HG03354 (cell line): Measurements from ENCODE around the gene GSK3A.

Source experiments
- ATAC-seq: cut with Tn5 transposase; IDR thresholded peaks from one replicate; pipeline ENCODE4 v1.9.1; 2021; ENCODE audit warnings: mild to moderate bottlenecking; ENCODE audit not compliant: unreplicated experiment, poor library complexity, severe bottlenecking

The GSK3A gene

GRCh38 chr19:42233678-42234292, 8.6 kb downstream of the GSK3A start:
- ATAC-seq: no peak

GRCh38 chr19:42233106-42233505, 9.3 kb downstream of the GSK3A start:
- no peak for ATAC-seq

DNA sequence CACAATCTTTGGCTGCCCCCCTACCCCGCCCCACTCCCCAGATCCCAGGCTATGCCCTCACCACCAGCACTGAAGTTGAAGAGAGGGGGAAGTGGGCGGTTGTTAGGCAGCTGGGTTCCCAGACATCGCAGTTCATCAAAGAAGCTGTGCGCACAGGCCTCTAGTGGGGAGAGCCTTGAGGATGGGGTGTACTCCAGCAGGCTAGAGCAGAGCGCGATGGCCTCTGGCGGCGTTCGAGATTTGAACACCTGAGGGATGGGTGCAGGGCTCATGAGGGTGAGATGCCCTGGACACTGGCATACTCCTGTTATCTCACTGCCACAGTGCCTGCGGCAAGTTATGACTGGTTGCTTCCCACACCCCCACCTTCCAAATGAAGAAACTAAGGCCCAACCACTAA, 10.0 kb downstream of the GSK3A start:
- ATAC-seq: no peak

DNA sequence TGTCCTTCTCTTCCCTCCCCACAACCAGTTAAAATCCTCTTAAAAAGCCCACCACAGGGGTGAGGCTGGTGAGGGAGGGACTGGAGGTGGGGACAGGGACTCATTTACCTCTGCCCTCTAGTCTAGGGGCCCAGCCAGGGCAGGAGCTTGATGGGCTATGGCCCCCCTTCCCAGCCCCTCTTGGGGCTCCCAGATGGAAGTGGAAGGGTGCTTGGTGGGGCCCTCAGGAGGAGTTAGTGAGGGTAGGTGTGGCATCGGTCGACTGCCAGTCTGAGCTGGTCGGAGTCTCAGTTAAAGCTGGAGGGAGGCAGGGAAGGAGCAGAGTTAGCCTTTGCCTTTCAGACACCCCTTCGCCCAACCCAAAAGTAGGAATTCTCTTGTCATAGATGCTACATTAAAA, 11.8 kb downstream of the GSK3A start:
- ATAC-seq: no peak

DNA sequence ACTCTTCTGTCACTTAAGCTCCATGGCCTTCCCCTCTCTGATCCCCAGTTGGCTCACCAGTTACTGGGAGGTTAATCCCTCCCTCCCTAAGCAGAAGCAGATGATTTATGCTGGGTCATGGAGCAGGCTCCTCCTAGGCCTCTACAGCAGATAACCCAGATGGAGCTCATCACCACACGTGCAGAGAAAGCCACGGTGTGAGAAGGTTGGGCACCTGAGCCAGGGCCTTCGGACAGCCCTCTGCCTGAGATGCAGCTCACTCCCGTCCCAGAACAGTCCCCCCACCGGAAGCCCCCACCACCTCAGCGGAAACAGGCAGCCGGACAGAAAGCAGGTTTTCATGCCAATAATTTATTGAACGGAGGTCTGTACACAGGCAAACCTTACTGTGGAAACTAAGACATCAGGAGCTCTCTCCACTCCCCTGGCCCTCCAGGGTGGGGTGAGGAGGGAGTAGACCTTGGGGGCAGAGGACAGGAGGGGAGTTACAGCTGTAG, 12.5 kb downstream of the GSK3A start:
- ATAC-seq: no peak

DNA sequence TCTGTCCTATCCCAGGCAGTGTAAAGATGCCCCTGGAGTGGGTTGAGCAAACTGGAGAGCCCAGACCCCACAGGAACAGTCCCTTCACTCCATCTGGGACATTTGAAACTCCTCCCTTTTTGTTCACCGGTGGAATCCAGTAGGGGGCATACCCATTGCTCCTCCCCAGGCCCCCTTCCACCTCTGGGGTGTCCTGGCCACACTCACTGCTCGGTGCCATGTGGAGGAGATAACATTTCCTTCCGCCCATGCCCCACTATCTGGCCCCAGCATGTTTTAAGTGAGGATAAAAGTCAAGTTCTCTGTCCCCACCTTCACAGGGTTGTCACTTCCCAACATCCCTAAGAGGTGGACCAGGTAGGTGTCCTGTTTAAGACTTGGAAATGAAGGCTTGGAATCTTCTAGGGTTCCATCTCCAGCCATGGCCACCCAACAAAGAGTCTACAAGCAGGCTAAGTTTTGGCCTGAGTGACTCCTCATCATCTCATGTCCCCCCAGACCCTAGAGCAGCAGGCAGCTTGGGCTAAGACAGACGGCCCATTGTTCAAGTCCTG, 13.0 kb downstream of the GSK3A start:
- ATAC-seq: no peak

DNA sequence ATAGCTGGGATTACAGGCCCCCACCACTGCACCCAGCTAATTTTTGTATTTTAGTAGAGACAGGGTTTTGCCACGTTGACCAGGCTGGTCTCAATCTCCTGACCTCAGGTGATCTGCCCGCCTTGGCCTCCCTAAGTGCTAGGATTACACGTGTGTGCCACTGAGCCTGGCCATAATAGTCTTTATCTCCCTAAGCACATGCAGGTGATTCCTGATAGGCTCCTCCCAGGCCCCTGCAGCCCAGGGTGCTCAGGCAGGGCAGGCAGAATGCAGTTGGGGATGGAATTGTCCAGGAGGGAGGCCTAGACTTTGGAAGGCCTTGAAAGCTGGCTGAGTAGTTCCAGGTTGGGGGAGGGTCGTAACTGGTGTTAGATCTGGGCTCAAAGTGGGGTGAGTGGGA, 13.8 kb downstream of the GSK3A start:
- no peak for ATAC-seq

GRCh38 chr19:42226886-42227285, 15.5 kb downstream of the GSK3A start:
- ATAC-seq: no peak

DNA sequence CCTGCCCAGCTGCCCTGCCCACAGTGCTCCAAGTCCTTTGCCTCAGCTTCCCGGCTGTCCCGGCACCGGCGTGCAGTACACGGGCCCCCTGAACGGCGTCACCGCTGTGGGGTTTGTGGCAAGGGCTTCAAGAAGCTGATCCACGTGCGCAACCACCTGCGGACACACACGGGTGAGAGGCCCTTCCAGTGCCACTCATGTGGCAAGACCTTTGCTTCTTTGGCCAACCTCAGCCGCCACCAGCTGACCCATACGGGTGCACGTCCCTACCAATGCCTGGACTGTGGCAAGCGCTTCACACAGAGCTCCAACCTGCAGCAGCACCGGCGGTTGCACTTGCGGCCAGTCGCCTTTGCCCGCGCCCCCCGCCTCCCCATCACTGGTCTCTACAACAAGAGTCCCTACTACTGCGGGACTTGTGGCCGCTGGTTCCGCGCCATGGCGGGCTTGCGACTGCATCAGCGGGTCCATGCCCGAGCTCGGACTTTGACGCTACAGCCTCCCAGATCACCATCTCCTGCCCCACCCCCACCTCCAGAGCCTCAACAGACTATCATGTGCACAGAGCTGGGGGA, 16.6 kb downstream of the GSK3A start:
- no peak for ATAC-seq

GRCh38 chr19:42224940-42225717, 17.3 kb downstream of the GSK3A start:
- ATAC-seq: no peak

- no peak for ATAC-seq
These were observed 21.7 kb downstream of the GSK3A start for GRCh38 chr19:42220751-42221097.

GRCh38 chr19:42219812-42220750, 22.3 kb downstream of the GSK3A start, which contains the start of gene ZNF526:
Gene ZNF526 (plus strand): TSS chr19:42220312. CDS start chr19:42224404, 4,092 bp downstream.
- peak; percentile 78 for ATAC-seq

DNA sequence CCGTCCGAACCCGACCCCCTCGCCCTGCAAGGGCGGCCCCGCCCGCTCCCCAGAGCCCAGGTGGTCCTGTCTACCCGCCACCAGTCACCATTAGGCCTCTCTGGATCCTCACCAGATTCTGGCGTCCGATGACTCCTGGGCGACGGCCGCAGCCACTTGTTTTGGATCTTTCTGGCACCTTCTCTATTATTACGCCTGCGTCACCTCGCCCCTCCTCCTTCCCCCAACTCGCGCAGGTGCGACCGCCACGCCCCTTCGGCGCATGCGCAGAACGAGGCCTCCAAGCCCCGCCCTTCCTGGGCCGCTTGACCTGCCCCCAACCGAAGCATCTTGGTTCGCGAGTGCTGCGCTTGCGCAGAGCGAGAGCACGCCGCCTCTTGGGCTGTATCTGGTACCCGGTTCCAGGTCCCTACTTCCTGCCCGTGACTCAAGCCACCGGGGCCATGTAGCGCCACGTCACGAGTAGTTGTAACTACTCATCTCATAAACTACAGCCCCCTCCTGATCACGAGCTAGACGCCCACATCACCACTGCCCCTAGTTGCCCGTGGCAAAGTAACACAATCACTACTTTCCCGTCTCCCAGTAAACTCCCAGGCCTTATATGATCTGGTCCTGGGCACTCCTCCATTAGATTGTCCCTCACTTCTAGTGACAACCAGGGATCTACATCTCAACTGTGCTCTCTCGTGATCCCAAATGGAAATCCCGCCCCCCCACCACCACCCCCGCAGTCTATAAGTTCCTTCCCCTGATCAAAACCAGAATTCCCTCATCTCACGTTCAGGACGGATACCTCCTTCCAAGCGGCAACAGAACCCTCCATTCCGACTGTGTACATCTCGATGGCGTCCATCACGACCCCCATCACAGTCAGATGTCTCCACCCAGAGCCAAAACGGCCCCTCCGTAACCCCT, 24.6 kb downstream of the GSK3A start, which contains the start of gene DEDD2:
Gene DEDD2, minus strand, starts transcription at position 158 of the 918 bp plus-strand sequence. CDS start 670 bp downstream, outside the sequence.
- ATAC-seq: peak; percentile 69

- ATAC-seq: peak; percentile 4
These were observed 25.5 kb downstream of the GSK3A start for GRCh38 chr19:42216653-42217519.

GRCh38 chr19:42214810-42215485, 27.5 kb downstream of the GSK3A start:
- ATAC-seq: no peak

GRCh38 chr19:42212886-42213285, 29.5 kb downstream of the GSK3A start:
- no peak for ATAC-seq

DNA sequence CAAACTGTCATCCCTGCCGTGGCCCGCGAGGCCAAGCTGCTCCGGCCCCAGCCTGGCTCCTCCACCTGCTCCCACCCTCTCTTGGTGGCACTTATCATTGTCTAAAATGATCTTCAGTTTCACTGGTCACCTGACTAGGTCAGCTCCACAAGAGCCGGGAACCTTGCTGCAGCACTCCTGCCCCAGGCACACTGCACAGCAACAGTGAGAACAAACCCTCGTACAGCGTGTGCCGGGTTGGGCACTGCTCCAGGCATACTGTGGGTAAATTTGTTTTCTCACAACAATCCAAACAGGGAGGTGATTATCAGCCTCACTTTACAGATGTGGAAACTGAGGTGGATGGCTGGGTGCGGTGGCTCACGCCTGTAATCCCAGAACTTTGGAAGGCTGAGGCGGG, 33.8 kb downstream of the GSK3A start:
- no peak for ATAC-seq
